Omental fat pad (tissue), 4 donors: Measurements from ENCODE around the gene PSMF1. TPM values are rescaled to one million over a fixed set of nuclear protein-coding genes. Genes with fewer than 3 reads are reported as not detected.
"Not testable (repeated sequence)": the region's sequence is repeated elsewhere in the genome, so short reads cannot be mapped to it uniquely, and the experiment has no call there.

Experiments used
- ATAC-seq: fragments of 150-250 bp; one replicate; pipeline ENCODE4 v1.9.1; 2016; ENCODE audit warnings: mild to moderate bottlenecking, moderate library complexity; ENCODE audit not compliant: low FRiP score
- DNase-seq: peaks from one replicate; pipeline ENCODE4 v3.0.0-alpha.2; 2019; ENCODE audit warnings: low spot score
- total RNA-seq, 4 donors: library from RNA; depleted of rRNA; stranded (reverse); fragments of >200 nt; gene quantifications; one replicate each; pipeline ENCODE4 v1.1.0, GENCODE V29; 2016
- TF ChIP-seq, protein P1 (sequence below), 3 donors: fragments of 450-650 bp; IDR thresholded peaks; one replicate each; pipeline ENCODE4 v1.5.1; 2016 to 2017; ENCODE audit warnings: antibody characterized with exemption in 3 of 3, mild to moderate bottlenecking in 3 of 3, moderate library complexity in 2 of 3

The PSMF1 gene
- total RNA-seq, 4 donors from 2014 or later, result 60.9 to 140 (median 74.6) TPM

DNA sequence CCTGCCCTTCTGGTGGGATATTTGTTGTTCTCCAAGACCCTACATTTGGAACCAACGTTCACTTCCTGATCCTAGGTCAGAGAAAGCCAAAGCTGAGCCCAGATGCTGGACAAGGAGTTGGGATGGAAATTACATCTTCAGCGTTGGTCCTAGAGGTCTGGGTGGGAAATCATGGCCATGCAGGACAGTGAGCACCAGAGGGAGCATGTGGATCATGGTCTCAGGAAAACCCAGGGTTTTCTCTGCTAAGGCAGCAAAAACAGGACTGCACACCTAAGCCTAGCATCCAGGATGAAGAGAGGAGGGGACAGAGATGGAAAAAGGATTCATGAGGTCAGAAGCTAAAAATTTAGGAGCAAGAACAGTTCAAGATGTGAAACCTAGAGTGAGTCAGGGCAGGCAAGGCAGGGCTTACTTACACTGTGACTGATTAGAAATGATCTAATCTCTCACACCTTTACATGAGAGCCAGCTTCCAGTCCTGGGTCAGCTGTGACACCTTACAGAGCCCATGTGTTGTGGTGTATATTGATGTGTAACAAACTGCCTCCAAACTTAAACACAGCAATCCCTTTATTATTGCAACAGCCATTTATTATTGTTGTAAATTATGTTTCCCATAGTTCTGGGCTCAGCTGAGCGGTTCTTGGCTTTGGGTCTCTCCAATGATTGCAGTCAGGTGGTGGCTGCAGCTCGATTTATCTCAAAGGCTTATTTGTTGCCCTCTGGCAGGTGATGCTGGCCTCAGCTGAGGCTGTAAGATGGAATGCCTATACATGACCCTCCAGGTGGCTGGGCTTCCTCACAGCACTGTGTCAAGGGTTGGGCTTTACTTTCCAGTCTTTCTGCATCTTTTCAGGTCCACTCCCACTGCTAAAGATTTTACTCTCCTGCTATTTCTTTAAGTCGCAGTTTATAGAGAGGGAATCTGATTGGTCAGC, 91.3 kb downstream of the PSMF1 start:
- ATAC-seq, result no peak
- no peak for DNase-seq
- TF ChIP-seq, protein P1, sequence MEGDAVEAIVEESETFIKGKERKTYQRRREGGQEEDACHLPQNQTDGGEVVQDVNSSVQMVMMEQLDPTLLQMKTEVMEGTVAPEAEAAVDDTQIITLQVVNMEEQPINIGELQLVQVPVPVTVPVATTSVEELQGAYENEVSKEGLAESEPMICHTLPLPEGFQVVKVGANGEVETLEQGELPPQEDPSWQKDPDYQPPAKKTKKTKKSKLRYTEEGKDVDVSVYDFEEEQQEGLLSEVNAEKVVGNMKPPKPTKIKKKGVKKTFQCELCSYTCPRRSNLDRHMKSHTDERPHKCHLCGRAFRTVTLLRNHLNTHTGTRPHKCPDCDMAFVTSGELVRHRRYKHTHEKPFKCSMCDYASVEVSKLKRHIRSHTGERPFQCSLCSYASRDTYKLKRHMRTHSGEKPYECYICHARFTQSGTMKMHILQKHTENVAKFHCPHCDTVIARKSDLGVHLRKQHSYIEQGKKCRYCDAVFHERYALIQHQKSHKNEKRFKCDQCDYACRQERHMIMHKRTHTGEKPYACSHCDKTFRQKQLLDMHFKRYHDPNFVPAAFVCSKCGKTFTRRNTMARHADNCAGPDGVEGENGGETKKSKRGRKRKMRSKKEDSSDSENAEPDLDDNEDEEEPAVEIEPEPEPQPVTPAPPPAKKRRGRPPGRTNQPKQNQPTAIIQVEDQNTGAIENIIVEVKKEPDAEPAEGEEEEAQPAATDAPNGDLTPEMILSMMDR (IDR thresholded peaks at IDR 0.05), result no peak

DNA sequence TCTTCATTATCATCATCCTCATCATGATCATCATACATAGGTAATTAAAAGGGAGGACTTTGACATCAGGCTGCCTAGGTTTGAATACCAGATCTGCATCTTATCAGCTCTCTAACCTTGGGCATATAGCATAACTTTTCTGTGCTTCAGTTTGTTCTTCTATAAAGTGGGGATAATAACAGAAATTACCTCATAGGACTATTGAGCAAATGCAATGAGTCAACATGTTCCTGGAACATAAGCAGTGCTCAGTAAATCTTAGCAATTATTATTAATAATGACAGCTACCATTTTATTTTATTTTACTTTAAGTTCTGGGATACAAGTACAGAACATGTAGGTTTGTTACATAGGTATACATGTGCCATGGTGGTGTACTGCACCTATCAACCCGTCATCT, 92.1 kb downstream of the PSMF1 start:
- no peak for ATAC-seq
- no peak for DNase-seq
- TF ChIP-seq, protein P1 (IDR thresholded peaks at IDR 0.05), result no peak

DNA sequence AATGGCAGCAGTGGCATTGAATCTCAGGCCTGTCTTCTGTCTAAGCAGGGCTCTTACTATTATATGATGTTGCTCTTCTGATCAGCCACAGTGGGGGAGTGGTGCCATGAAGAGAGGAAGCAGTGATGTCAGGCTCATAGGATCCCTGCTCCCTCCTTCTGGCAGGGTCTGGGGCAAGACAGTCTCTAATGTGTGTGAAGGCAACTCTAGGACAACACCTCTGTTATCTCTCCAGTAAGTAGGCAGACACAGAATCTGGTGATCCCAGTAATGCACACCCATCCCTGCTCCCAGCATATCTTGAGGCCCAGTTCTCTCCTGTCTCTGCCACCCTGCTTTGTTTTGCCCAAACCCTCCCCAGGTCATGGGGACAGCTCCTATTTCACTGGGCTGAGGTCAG, 93.6 kb downstream of the PSMF1 start:
- TF ChIP-seq, protein P1 (IDR thresholded peaks at IDR 0.05), result no peak
- DNase-seq (no peak), ATAC-seq (no peak)

DNA sequence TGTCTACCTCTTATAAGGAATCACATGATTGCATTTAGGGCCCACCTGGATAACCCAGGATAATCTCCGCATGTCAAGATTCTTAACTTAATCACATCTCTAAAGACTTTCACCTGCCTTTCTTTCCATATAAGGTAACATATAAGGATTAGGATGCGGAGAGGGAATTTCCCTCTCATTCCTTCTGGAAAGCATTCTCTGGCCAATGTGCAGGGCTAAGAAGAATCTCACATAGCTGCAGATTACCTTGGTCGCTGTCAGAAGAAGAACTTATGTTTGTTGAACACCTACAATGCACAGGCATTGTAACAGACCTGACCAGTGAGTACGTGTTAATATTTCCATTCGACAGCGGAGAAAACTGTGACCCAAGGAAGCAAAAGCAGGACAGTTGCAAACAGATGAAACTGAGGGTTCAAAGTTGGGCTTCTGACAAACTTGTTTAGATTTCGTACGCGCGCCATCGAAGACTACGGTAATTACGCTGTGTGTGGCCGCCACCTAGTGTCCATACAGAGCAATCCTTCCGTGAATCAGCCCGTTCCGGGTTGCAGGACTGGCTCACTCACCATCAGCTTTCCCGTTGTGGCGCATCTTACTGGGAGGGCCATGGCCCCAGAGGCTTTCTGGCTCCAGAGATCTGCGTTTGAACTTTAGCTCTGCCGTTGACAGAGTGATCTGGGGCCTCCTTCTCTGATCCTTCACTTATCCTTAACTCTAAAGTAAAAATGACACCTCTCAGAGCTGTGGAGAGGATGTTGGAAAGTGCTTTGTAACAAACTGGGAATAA, 94.4 kb downstream of the PSMF1 start:
- DNase-seq (no peak), ATAC-seq (peak; percentile 84)
- TF ChIP-seq, protein P1 (IDR thresholded peaks at IDR 0.05), result peak in 2 of 3 donors; percentile 19 to 50

- TF ChIP-seq, protein P1 (IDR thresholded peaks at IDR 0.05), result no peak
- DNase-seq (no peak), ATAC-seq (no peak)
These were observed 96.4 kb downstream of the PSMF1 start for GRCh38 chr20:1214838-1215261.

DNA sequence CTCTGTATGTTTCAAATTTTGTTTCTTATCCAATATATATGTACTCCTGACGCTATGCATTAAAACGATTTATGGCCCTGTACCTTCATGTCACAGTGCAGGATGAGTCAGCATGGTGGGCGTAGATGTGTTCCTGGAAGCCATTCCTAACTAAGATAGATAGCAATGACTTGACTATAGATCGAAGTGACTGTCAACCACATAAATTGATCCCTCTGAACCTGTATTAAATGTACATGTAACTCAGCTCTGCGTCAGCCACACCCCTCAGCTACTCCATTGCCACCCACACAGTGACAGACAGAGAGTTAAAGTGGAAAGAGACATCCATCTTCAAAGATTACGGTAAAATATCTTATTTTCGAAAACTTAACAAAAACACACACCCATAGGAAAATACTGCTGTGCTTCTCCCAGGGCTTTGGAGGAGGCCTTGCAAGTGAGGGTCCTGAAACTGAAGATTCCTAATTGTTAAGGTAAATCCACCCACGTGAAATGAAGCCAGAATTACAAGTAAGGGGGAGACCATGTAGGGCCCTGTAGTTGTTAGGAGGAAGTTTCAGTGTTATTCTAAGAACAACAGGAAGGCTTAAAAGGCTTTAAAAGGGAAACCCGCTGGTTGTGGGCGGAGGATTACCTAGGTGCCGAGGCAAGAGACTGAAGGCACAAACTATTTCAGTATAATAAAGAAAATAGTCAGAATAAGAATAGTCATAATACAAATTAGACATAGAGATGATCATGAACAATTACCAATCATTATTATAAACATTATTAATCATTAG, 97.2 kb downstream of the PSMF1 start:
- DNase-seq, result no peak
- TF ChIP-seq, protein P1 (IDR thresholded peaks at IDR 0.05), result no peak
- no peak for ATAC-seq

DNA sequence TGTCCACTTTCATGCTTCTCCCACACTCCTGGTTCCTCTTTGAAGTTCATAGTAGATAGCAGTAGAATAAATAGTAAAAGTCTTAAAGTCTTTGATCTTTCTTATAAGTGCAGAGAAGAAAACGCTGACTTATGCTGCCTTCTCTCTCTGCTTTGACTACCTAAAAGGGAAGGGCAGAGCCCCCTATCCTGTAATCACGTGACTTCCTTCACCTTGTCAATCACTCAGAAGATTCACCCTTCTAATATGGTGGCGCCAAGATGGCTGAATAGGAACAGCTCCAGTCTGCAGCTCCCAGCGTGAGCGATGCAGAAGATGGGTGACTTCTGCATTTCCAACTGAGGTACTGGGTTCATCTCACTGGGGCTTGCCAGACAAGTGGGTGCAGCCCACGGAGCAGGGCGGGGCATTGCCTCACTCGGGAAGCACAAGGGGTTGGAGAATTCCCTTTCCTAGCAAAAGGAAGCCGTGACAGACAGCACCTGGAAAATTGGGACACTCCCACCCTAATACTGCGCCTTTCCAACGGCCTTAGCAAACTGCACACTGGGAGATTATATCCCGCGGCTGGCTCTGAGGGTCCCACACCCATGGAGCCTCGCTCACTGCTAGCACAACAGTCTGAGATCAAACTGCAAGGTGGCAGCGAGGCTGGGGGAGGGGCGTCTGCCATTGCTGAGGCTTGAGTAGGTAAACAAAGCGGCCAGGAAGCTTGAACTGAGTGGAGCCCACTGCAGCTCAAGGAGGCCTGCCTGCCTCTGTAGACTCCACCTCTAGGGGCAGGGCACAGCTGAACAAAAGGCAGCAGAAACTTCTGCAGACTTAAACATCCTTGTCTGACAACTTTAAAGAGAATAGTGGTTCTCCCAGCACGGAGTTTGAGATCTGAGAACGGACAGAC, 98.4 kb downstream of the PSMF1 start:
- not testable (repeated sequence) for DNase-seq, ATAC-seq
